Stimulated activated CD8-positive, alpha-beta memory T cell treated with anti-CD3 and anti-CD28 coated beads, Interleukin-15, amount 100 ng/mL, for 1 hour (primary cell): Measurements from ENCODE around the gene PDCD1LG2.

Source experiments
- DNase-seq: peaks from one replicate; pipeline ENCODE4 v3.0.0-alpha.2; 2020; ENCODE audit warnings: low read depth

PDCD1LG2 gene

GRCh38 chr9:5611321-5612184 is 101.2 kb downstream of the PDCD1LG2 start:
- DNase-seq = no peak

GRCh38 chr9:5612185-5612530 is 101.8 kb downstream of the PDCD1LG2 start:
- DNase-seq = no peak

- no peak for DNase-seq
Observed at GRCh38 chr9:5614192-5614591, 103.9 kb downstream of the PDCD1LG2 start.

- DNase-seq = no peak
Observed at GRCh38 chr9:5614985-5615384, 104.7 kb downstream of the PDCD1LG2 start.

- no peak for DNase-seq
Observed at GRCh38 chr9:5617749-5618148, 107.4 kb downstream of the PDCD1LG2 start.

GRCh38 chr9:5620494-5620893 is 110.2 kb downstream of the PDCD1LG2 start:
- DNase-seq = no peak
